GM12891 (cell line): Measurements from ENCODE around the gene SPNS2.

Experiments used
- POLR2A ChIP-seq: IDR thresholded peaks from 2 replicates; pipeline ENCODE4 v1.6.1; 2011; ENCODE audit warnings: low read depth, low read length, control low read depth
- POLR2AphosphoS5 ChIP-seq: IDR thresholded peaks from 2 replicates; pipeline ENCODE4 v1.6.1; 2011; ENCODE audit warnings: low read depth, low read length, control low read depth
- POU2F2 ChIP-seq: IDR thresholded peaks from 2 replicates; pipeline ENCODE4 v1.6.1; 2011; ENCODE audit warnings: low read depth, mild to moderate bottlenecking, control low read depth, low read length, moderate library complexity
- TAF1 ChIP-seq: IDR thresholded peaks from 2 replicates; pipeline ENCODE4 v1.6.1; 2011; ENCODE audit warnings: low read depth, low read length, control low read depth

- TF ChIP-seq POLR2AphosphoS5 (no peak), POLR2A (no peak), POU2F2 (no peak), TAF1 (no peak)
Observed at GRCh38 chr17:4492721-4493561, 5.7 kb upstream of the SPNS2 start.
